ENCODE data around the gene ZNF423.

ZNF423 gene

GRCh38 chr16:49441366-49441780 lies 414.5 kb downstream of the ZNF423 start:
- Histone ChIP-seq H3K27me3 (ENCODE audit: insufficient read depth, low read depth, severe bottlenecking) (no peaks in the 10 kb centered on the region), H3K27ac (no peak overlapping the region), H3K36me3 (no peaks in the 10 kb centered on the region), H3K9me3 (ENCODE audit: severe bottlenecking) (no peaks in the 10 kb centered on the region), H3K4me3 (ENCODE audit: low read depth, low read length) (no peak overlapping the region)
- DNase-seq, result no peak
- peak; percentile 14; the same call in 1 of the 2 replicates for TF ChIP-seq CTCF (IDR thresholded peaks at IDR 0.05; ENCODE audit: low read depth, low read length)

GRCh38 chr16:49440156-49441065 lies 415.5 kb downstream of the ZNF423 start:
- no peak overlapping the region for H3K4me3 ChIP-seq (ENCODE audit: low read depth, low read length)
- H3K27me3 ChIP-seq (ENCODE audit: insufficient read depth, low read depth, severe bottlenecking), result no peaks in the 10 kb centered on the region
- no peaks in the 10 kb centered on the region for H3K9me3 ChIP-seq (ENCODE audit: severe bottlenecking)
- H3K36me3 ChIP-seq, result no peaks in the 10 kb centered on the region
- H3K27ac ChIP-seq, result no peak overlapping the region
- no peak for DNase-seq
- TF ChIP-seq CTCF (IDR thresholded peaks at IDR 0.05; ENCODE audit: low read depth, low read length), result no peak

- no peak for TF ChIP-seq CTCF (IDR thresholded peaks at IDR 0.05; ENCODE audit: low read depth, low read length)
- H3K27ac ChIP-seq, result no peak overlapping the region
- no peaks in the 10 kb centered on the region for H3K27me3 ChIP-seq (ENCODE audit: insufficient read depth, low read depth, severe bottlenecking)
- no peak overlapping the region for H3K4me3 ChIP-seq (ENCODE audit: low read depth, low read length)
- DNase-seq, result no peak
- no peaks in the 10 kb centered on the region for H3K9me3 ChIP-seq (ENCODE audit: severe bottlenecking)
- no peaks in the 10 kb centered on the region for H3K36me3 ChIP-seq
Observed at GRCh38 chr16:49439676-49440075, 416.2 kb downstream of the ZNF423 start.

GRCh38 chr16:49439050-49439449 lies 416.9 kb downstream of the ZNF423 start:
- DNase-seq, result no peak
- no peak overlapping the region for H3K27ac ChIP-seq
- no peaks in the 10 kb centered on the region for H3K36me3 ChIP-seq
- no peak for TF ChIP-seq CTCF (IDR thresholded peaks at IDR 0.05; ENCODE audit: low read depth, low read length)
- no peaks in the 10 kb centered on the region for H3K27me3 ChIP-seq (ENCODE audit: insufficient read depth, low read depth, severe bottlenecking)
- H3K4me3 ChIP-seq (ENCODE audit: low read depth, low read length), result no peak overlapping the region
- H3K9me3 ChIP-seq (ENCODE audit: severe bottlenecking), result no peaks in the 10 kb centered on the region
